ENCODE results near the gene PLXNA4.

PLXNA4 gene

GRCh38 chr7:132353936-132354335 is 222.3 kb downstream of the PLXNA4 start:
- DNase-seq (ENCODE audit: low read depth, low spot score) = no peak
- no peak overlapping the region for H3K4me3 ChIP-seq (ENCODE audit: low read depth, low read length)
- no peak for TF ChIP-seq CTCF (IDR thresholded peaks at IDR 0.05; ENCODE audit: low read depth, low read length)
- in situ Hi-C loops (cut with HindIII; ENCODE audit: low sequenced_read_pairs) = no loop called here

GRCh38 chr7:132352800-132353199 is 223.5 kb downstream of the PLXNA4 start:
- H3K4me3 ChIP-seq (ENCODE audit: low read depth, low read length) = no peak overlapping the region
- no peak for TF ChIP-seq CTCF (IDR thresholded peaks at IDR 0.05; ENCODE audit: low read depth, low read length)
- DNase-seq (ENCODE audit: low read depth, low spot score) = no peak
- in situ Hi-C loops (cut with HindIII; ENCODE audit: low sequenced_read_pairs) = no loop called here

- no peak for DNase-seq (ENCODE audit: low read depth, low spot score)
- H3K4me3 ChIP-seq (ENCODE audit: low read depth, low read length) = no peak overlapping the region
- in situ Hi-C loops (cut with HindIII; ENCODE audit: low sequenced_read_pairs) = no loop called here
- TF ChIP-seq CTCF (IDR thresholded peaks at IDR 0.05; ENCODE audit: low read depth, low read length) = no peak
These were observed 224.2 kb downstream of the PLXNA4 start for GRCh38 chr7:132351954-132352499.

- no peak overlapping the region for H3K4me3 ChIP-seq (ENCODE audit: low read depth, low read length)
- no peak for DNase-seq (ENCODE audit: low read depth, low spot score)
- in situ Hi-C loops (cut with HindIII; ENCODE audit: low sequenced_read_pairs) = no loop called here
- no peak for TF ChIP-seq CTCF (IDR thresholded peaks at IDR 0.05; ENCODE audit: low read depth, low read length)
These were observed 225.5 kb downstream of the PLXNA4 start for GRCh38 chr7:132350741-132351140.

GRCh38 chr7:132349075-132349474 is 227.2 kb downstream of the PLXNA4 start:
- H3K4me3 ChIP-seq (ENCODE audit: low read depth, low read length) = no peak overlapping the region
- TF ChIP-seq CTCF (IDR thresholded peaks at IDR 0.05; ENCODE audit: low read depth, low read length) = no peak
- in situ Hi-C loops (cut with HindIII; ENCODE audit: low sequenced_read_pairs) = no loop called here
- DNase-seq (ENCODE audit: low read depth, low spot score) = no peak

- in situ Hi-C loops (cut with HindIII; ENCODE audit: low sequenced_read_pairs) = no loop called here
- H3K4me3 ChIP-seq (ENCODE audit: low read depth, low read length) = no peak overlapping the region
- TF ChIP-seq CTCF (IDR thresholded peaks at IDR 0.05; ENCODE audit: low read depth, low read length) = no peak
- no peak for DNase-seq (ENCODE audit: low read depth, low spot score)
These were observed 227.9 kb downstream of the PLXNA4 start for GRCh38 chr7:132348341-132348740.

- TF ChIP-seq CTCF (IDR thresholded peaks at IDR 0.05; ENCODE audit: low read depth, low read length) = no peak
- in situ Hi-C loops (cut with HindIII; ENCODE audit: low sequenced_read_pairs) = no loop called here
- H3K4me3 ChIP-seq (ENCODE audit: low read depth, low read length) = no peak overlapping the region
- DNase-seq (ENCODE audit: low read depth, low spot score) = no peak
These were observed 228.4 kb downstream of the PLXNA4 start for GRCh38 chr7:132347858-132348257.

Data from astrocyte of the spinal cord (primary cell).